ENCODE measurements around the gene PHKB. TPM values are rescaled to one million over a fixed set of nuclear protein-coding genes. Genes with fewer than 3 reads are reported as not detected.
A peak's percentile ranks its signal among the peaks of the same experiment; 100 is the strongest.

PHKB gene
- total RNA-seq, 1 experiment from 2014 or later, result 27.5 TPM

GRCh38 chr16:47584464-47585225, 123.5 kb downstream of the PHKB start:
- Histone ChIP-seq H3K36me3 (replicated peaks; ENCODE audit: control insufficient read depth, insufficient read depth, low read length) (no peaks in the 10 kb centered on the region), H3K4me3 (ENCODE audit: insufficient read depth, low read depth, low read length) (no peak overlapping the region), H3K27me3 (ENCODE audit: control insufficient read depth, insufficient read depth, low read length) (no peaks in the 10 kb centered on the region)
- peak; percentile 30 for DNase-seq

GRCh38 chr16:47586121-47586520, 125.0 kb downstream of the PHKB start:
- no peak overlapping the region for H3K4me3 ChIP-seq (ENCODE audit: insufficient read depth, low read depth, low read length)
- no peak for DNase-seq
- H3K36me3 ChIP-seq (replicated peaks; ENCODE audit: control insufficient read depth, insufficient read depth, low read length), result peaks cover 2% of the 10 kb centered on the region
- no peaks in the 10 kb centered on the region for H3K27me3 ChIP-seq (ENCODE audit: control insufficient read depth, insufficient read depth, low read length)

- Histone ChIP-seq H3K4me3 (ENCODE audit: insufficient read depth, low read depth, low read length) (no peak overlapping the region), H3K27me3 (ENCODE audit: control insufficient read depth, insufficient read depth, low read length) (no peaks in the 10 kb centered on the region)
These were observed 129.3 kb downstream of the PHKB start for GRCh38 chr16:47590472-47590871.

GRCh38 chr16:47592232-47592631, 131.1 kb downstream of the PHKB start:
- no peak overlapping the region for H3K4me3 ChIP-seq (ENCODE audit: insufficient read depth, low read depth, low read length)
- peaks cover 2% of the 10 kb centered on the region for H3K36me3 ChIP-seq (replicated peaks; ENCODE audit: control insufficient read depth, insufficient read depth, low read length)
- DNase-seq, result no peak
- no peaks in the 10 kb centered on the region for H3K27me3 ChIP-seq (ENCODE audit: control insufficient read depth, insufficient read depth, low read length)

More at GRCh38 chr16:47590472-47590871, 129.3 kb downstream of the PHKB start:
- peaks cover 2% of the 10 kb centered on the region for H3K36me3 ChIP-seq (replicated peaks; ENCODE audit: control insufficient read depth, insufficient read depth, low read length)
- no peak for DNase-seq

- Histone ChIP-seq H3K27me3 (ENCODE audit: control insufficient read depth, insufficient read depth, low read length) (no peaks in the 10 kb centered on the region), H3K36me3 (replicated peaks; ENCODE audit: control insufficient read depth, insufficient read depth, low read length) (no peaks in the 10 kb centered on the region), H3K4me3 (ENCODE audit: insufficient read depth, low read depth, low read length) (no peak overlapping the region)
- DNase-seq, result no peak
These were observed 138.4 kb downstream of the PHKB start for GRCh38 chr16:47599512-47599911.

- no peaks in the 10 kb centered on the region for H3K36me3 ChIP-seq (replicated peaks; ENCODE audit: control insufficient read depth, insufficient read depth, low read length)
- no peaks in the 10 kb centered on the region for H3K27me3 ChIP-seq (ENCODE audit: control insufficient read depth, insufficient read depth, low read length)
- DNase-seq, result no peak
- no peak overlapping the region for H3K4me3 ChIP-seq (ENCODE audit: insufficient read depth, low read depth, low read length)
These were observed 139.2 kb downstream of the PHKB start for GRCh38 chr16:47600376-47600775.

GRCh38 chr16:47604306-47604705, 143.2 kb downstream of the PHKB start:
- Histone ChIP-seq H3K4me3 (ENCODE audit: insufficient read depth, low read depth, low read length) (no peak overlapping the region), H3K36me3 (replicated peaks; ENCODE audit: control insufficient read depth, insufficient read depth, low read length) (no peaks in the 10 kb centered on the region), H3K27me3 (ENCODE audit: control insufficient read depth, insufficient read depth, low read length) (no peaks in the 10 kb centered on the region)
- DNase-seq, result no peak

GRCh38 chr16:47611042-47611441, 149.9 kb downstream of the PHKB start:
- H3K36me3 ChIP-seq (replicated peaks; ENCODE audit: control insufficient read depth, insufficient read depth, low read length), result no peaks in the 10 kb centered on the region
- H3K4me3 ChIP-seq (ENCODE audit: insufficient read depth, low read depth, low read length), result no peak overlapping the region
- no peaks in the 10 kb centered on the region for H3K27me3 ChIP-seq (ENCODE audit: control insufficient read depth, insufficient read depth, low read length)
- DNase-seq, result no peak

GRCh38 chr16:47611848-47612493, 150.8 kb downstream of the PHKB start:
- Histone ChIP-seq H3K4me3 (ENCODE audit: insufficient read depth, low read depth, low read length) (no peak overlapping the region), H3K36me3 (replicated peaks; ENCODE audit: control insufficient read depth, insufficient read depth, low read length) (no peaks in the 10 kb centered on the region), H3K27me3 (ENCODE audit: control insufficient read depth, insufficient read depth, low read length) (no peaks in the 10 kb centered on the region)
- no peak for DNase-seq

GRCh38 chr16:47612711-47613110, 151.6 kb downstream of the PHKB start:
- no peaks in the 10 kb centered on the region for H3K27me3 ChIP-seq (ENCODE audit: control insufficient read depth, insufficient read depth, low read length)
- no peaks in the 10 kb centered on the region for H3K36me3 ChIP-seq (replicated peaks; ENCODE audit: control insufficient read depth, insufficient read depth, low read length)
- no peak overlapping the region for H3K4me3 ChIP-seq (ENCODE audit: insufficient read depth, low read depth, low read length)
- no peak for DNase-seq

GRCh38 chr16:47613251-47613650, 152.1 kb downstream of the PHKB start:
- H3K36me3 ChIP-seq (replicated peaks; ENCODE audit: control insufficient read depth, insufficient read depth, low read length), result no peaks in the 10 kb centered on the region
- no peaks in the 10 kb centered on the region for H3K27me3 ChIP-seq (ENCODE audit: control insufficient read depth, insufficient read depth, low read length)
- no peak for DNase-seq
- no peak overlapping the region for H3K4me3 ChIP-seq (ENCODE audit: insufficient read depth, low read depth, low read length)

- Histone ChIP-seq H3K27me3 (ENCODE audit: control insufficient read depth, insufficient read depth, low read length) (no peaks in the 10 kb centered on the region), H3K4me3 (ENCODE audit: insufficient read depth, low read depth, low read length) (no peak overlapping the region), H3K36me3 (replicated peaks; ENCODE audit: control insufficient read depth, insufficient read depth, low read length) (no peaks in the 10 kb centered on the region)
- DNase-seq, result no peak
These were observed 156.6 kb downstream of the PHKB start for GRCh38 chr16:47617732-47618131.

GRCh38 chr16:47622451-47623176, 161.5 kb downstream of the PHKB start:
- no peak for DNase-seq
- no peaks in the 10 kb centered on the region for H3K27me3 ChIP-seq (ENCODE audit: control insufficient read depth, insufficient read depth, low read length)
- H3K36me3 ChIP-seq (replicated peaks; ENCODE audit: control insufficient read depth, insufficient read depth, low read length), result no peaks in the 10 kb centered on the region
- no peak overlapping the region for H3K4me3 ChIP-seq (ENCODE audit: insufficient read depth, low read depth, low read length)

- Histone ChIP-seq H3K36me3 (replicated peaks; ENCODE audit: control insufficient read depth, insufficient read depth, low read length) (no peaks in the 10 kb centered on the region), H3K27me3 (ENCODE audit: control insufficient read depth, insufficient read depth, low read length) (no peaks in the 10 kb centered on the region), H3K4me3 (ENCODE audit: insufficient read depth, low read depth, low read length) (no peak overlapping the region)
- no peak for DNase-seq
These were observed 163.4 kb downstream of the PHKB start for GRCh38 chr16:47624563-47624962.

- no peak overlapping the region for H3K4me3 ChIP-seq (ENCODE audit: insufficient read depth, low read depth, low read length)
- no peak for DNase-seq
- no peaks in the 10 kb centered on the region for H3K27me3 ChIP-seq (ENCODE audit: control insufficient read depth, insufficient read depth, low read length)
- no peaks in the 10 kb centered on the region for H3K36me3 ChIP-seq (replicated peaks; ENCODE audit: control insufficient read depth, insufficient read depth, low read length)
These were observed 164.0 kb downstream of the PHKB start for GRCh38 chr16:47625115-47625567.

Measured in H7 (cell line).